ENCODE results near the gene NEK1.

DNA sequence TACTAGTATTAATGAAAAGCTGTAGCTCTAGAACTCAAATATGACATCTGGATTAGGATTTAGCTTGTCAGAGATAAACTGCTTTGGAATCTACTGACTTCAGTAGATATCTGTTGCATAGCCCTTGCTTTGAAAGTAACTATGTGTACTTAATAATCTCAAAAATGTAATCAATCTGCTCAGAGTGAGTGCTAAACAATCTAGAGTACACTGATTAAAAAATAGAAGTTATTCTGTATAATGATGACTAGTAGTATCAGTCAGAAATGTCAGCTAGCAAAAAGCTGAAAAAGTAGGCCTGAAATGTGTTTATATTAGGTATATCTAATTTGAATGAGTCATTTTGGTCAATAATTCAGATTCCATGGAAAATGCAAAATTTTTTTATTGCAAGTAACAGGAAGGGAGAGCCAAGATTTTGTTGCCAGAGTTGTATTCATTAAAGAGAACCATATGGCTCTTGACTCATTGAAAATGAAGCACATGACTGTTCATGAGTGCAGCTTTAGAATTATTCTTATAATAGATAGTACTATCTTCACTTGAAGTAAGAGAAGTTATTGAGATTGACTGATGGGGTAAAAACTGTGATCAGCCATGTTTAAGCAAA is 28.0 kb upstream of the NEK1 start:
- TF ChIP-seq, protein P1, sequence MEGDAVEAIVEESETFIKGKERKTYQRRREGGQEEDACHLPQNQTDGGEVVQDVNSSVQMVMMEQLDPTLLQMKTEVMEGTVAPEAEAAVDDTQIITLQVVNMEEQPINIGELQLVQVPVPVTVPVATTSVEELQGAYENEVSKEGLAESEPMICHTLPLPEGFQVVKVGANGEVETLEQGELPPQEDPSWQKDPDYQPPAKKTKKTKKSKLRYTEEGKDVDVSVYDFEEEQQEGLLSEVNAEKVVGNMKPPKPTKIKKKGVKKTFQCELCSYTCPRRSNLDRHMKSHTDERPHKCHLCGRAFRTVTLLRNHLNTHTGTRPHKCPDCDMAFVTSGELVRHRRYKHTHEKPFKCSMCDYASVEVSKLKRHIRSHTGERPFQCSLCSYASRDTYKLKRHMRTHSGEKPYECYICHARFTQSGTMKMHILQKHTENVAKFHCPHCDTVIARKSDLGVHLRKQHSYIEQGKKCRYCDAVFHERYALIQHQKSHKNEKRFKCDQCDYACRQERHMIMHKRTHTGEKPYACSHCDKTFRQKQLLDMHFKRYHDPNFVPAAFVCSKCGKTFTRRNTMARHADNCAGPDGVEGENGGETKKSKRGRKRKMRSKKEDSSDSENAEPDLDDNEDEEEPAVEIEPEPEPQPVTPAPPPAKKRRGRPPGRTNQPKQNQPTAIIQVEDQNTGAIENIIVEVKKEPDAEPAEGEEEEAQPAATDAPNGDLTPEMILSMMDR (conservative IDR thresholded peaks at IDR 0.05; ENCODE audit: low read depth in 2 of 2): no peak
- TF ChIP-seq ZNF331 (CRISPR knock-in tag; IDR thresholded peaks at IDR 0.05; ENCODE audit: low read depth) (no peak), POLR2AphosphoS5 (IDR thresholded peaks at IDR 0.05; ENCODE audit: low read depth) (no peak), EZH2phosphoT487 (IDR thresholded peaks at IDR 0.05; ENCODE audit: unreplicated experiment) (no peak), EZH2 (IDR thresholded peaks at IDR 0.05; ENCODE audit: low read depth, unreplicated experiment) (no peak), REST (IDR thresholded peaks at IDR 0.05; ENCODE audit: unreplicated experiment) (no peak), STAT1 (IDR thresholded peaks at IDR 0.05; ENCODE audit: unreplicated experiment) (no peak), ZNF114 (CRISPR knock-in tag; IDR thresholded peaks at IDR 0.05) (no peak), NANOG (IDR thresholded peaks at IDR 0.05; ENCODE audit: borderline replicate concordance) (no peak), JUNB (IDR thresholded peaks at IDR 0.05; ENCODE audit: unreplicated experiment) (no peak), CREB1 (CRISPR knock-in tag; IDR thresholded peaks at IDR 0.05; ENCODE audit: low read depth) (no peak), ZNF462 (CRISPR knock-in tag; IDR thresholded peaks at IDR 0.05) (no peak)
- TF ChIP-seq, protein P2, sequence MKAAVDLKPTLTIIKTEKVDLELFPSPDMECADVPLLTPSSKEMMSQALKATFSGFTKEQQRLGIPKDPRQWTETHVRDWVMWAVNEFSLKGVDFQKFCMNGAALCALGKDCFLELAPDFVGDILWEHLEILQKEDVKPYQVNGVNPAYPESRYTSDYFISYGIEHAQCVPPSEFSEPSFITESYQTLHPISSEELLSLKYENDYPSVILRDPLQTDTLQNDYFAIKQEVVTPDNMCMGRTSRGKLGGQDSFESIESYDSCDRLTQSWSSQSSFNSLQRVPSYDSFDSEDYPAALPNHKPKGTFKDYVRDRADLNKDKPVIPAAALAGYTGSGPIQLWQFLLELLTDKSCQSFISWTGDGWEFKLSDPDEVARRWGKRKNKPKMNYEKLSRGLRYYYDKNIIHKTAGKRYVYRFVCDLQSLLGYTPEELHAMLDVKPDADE (IDR thresholded peaks at IDR 0.05): no peak
